SK-N-MC (cell line): Measurements from ENCODE around the gene MRPL41.
"Not testable (repeated sequence)": the region's sequence is repeated elsewhere in the genome, so short reads cannot be mapped to it uniquely, and the experiment has no call there.

Experiments
- DNase-seq: peaks from one replicate; pipeline ENCODE4 v3.0.0-alpha.2; 2011; ENCODE audit warnings: low read depth, low spot score
- H3K27ac ChIP-seq: fragments of 200-600 bp; sonication (generic); 2 replicates; pipeline ENCODE4 v1.5.1; 2016; ENCODE audit warnings: mixed run types
- H3K36me3 ChIP-seq: fragments of 200-600 bp; sonication (generic); 2 replicates; pipeline ENCODE4 v1.6.1; 2017; ENCODE audit warnings: antibody characterized with exemption, low read length, mixed read lengths; ENCODE audit not compliant: insufficient read depth
- H3K4me3 ChIP-seq: fragments of 200-600 bp; sonication (generic); 2 replicates; pipeline ENCODE4 v1.5.1; 2016
- H3K9ac ChIP-seq: fragments of 200-600 bp; sonication (generic); 2 replicates; pipeline ENCODE4 v1.8.0; 2017; ENCODE audit warnings: mixed run types, mixed read lengths; ENCODE audit not compliant: insufficient read length
- H3K9me3 ChIP-seq: fragments of 200-600 bp; sonication (generic); 2 replicates; pipeline ENCODE4 v1.6.1; 2017; ENCODE audit warnings: low read depth, mild to moderate bottlenecking, antibody characterized with exemption, low read length, moderate library complexity, mixed read lengths
- EZH2 ChIP-seq: fragments of 200-600 bp; sonication (generic); IDR thresholded peaks from one replicate; pipeline ENCODE4 v1.6.1; 2017; ENCODE audit warnings: antibody characterized with exemption
- FOXP2 ChIP-seq: optimal IDR thresholded peaks from 2 replicates; pipeline ENCODE3; 2011; ENCODE audit warnings: mild to moderate bottlenecking, moderate library complexity; ENCODE audit not compliant: insufficient read depth; ENCODE audit errors: extremely low read length, control extremely low read depth
- POLR2AphosphoS5 ChIP-seq: IDR thresholded peaks from 2 replicates; pipeline ENCODE4 v1.6.1; 2012; ENCODE audit warnings: mild to moderate bottlenecking, low read depth, low read length, borderline replicate concordance

Gene MRPL41

GRCh38 chr9:137558127-137558526 is 6.4 kb downstream of the MRPL41 start:
- Histone ChIP-seq H3K4me3 (no peak overlapping the region), H3K9ac (no peak overlapping the region), H3K9me3 (no peaks in the 10 kb centered on the region), H3K36me3 (peaks cover 26% of the 10 kb centered on the region; the same call in 1 of the 2 replicates), H3K27ac (no peak overlapping the region)
- TF ChIP-seq FOXP2, result no peak
- TF ChIP-seq POLR2AphosphoS5, result no peak
- TF ChIP-seq EZH2, result no peak
- no peak for DNase-seq

GRCh38 chr9:137564134-137564533 is 12.5 kb downstream of the MRPL41 start:
- no peak overlapping the region for H3K4me3 ChIP-seq
- TF ChIP-seq EZH2, result no peak
- TF ChIP-seq POLR2AphosphoS5, result no peak
- TF ChIP-seq FOXP2, result no peak
- DNase-seq, result no peak
- H3K9me3 ChIP-seq, result no peaks in the 10 kb centered on the region
- H3K27ac ChIP-seq, result no peak overlapping the region
- H3K36me3 ChIP-seq, result peaks cover 21% of the 10 kb centered on the region; the same call in 1 of the 2 replicates
- no peak overlapping the region for H3K9ac ChIP-seq

DNA sequence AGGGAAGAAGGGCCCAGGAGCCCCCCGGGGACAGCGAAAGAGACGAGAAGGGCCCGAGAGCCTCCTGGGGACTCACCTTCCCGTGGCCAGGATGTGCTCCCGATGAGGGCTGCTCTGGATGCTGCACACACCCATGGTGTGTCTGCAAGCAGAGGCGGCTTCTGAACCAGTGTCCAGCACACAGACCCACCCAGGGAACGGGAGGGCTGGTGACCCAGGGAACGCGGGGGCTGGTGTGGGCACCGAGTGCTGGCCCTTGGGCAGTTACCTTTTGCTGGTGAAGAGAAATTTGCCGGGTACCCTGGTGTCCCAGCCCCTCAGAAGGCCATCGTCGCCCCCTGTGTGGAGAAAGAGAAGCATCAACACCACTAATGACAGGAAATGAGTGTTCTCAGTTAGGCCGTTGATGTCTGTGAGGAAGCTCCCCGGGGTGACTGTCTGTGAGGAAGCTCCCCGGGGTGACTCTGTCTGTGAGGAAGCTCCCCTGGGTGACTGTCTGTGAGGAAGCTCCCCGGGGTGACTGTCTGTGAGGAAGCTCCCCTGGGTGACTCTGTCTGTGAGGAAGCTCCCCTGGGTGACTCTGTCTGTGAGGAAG is 13.2 kb downstream of the MRPL41 start:
- Histone ChIP-seq H3K36me3 (peaks cover 21% of the 10 kb centered on the region; the same call in 1 of the 2 replicates), H3K9ac (no peak overlapping the region), H3K27ac (no peak overlapping the region), H3K9me3 (no peaks in the 10 kb centered on the region), H3K4me3 (no peak overlapping the region)
- DNase-seq, result no peak
- no peak for TF ChIP-seq EZH2
- no peak for TF ChIP-seq FOXP2
- TF ChIP-seq POLR2AphosphoS5, result no peak

DNA sequence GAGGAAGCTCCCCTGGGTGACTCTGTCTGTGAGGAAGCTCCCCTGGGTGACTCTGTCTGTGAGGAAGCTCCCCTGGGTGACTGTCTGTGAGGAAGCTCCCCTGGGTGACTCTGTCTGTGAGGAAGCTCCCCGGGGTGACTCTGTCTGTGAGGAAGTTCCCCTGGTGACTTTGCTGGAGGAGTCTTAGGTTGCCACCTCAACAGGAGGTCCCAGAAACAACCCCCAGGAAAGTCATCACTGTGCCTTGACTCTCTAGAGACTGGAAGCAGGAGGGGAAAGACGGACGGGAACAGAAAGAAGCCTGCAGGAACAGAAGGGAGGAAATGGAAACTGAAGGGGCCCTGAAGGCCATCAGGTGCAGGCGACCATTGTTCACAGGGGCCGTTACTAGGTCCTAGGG is 16.8 kb downstream of the MRPL41 start:
- peaks cover 32% of the 10 kb centered on the region for H3K36me3 ChIP-seq
- H3K27ac ChIP-seq, DNase-seq, H3K9ac ChIP-seq, H3K4me3 ChIP-seq, H3K9me3 ChIP-seq: not testable (repeated sequence)

DNA sequence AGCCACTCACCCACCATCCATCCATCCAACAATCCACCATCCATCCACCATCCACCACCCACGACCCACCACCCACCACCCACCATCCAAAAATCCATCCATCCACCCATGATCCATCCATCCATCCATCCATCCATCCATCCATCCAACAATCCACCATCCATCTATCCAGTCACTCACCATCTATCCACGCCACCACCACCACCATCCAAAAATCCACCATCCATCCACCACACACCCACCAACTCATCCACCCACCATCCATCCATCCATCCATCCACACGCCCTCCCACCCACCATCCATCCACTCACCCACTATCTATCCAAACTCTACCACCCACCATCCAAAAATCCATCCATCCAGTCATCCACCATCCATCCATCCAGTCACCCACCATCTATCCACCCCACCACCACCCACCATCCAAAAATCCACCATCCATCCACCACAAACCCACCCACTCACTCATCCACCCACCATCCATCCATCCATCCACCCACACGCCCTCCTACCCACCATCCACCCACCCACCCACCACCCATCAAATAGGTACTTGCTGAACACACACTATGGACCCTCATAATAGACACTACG is 18.0 kb downstream of the MRPL41 start:
- DNase-seq, result no peak
- no peak for TF ChIP-seq EZH2
- no peak for TF ChIP-seq POLR2AphosphoS5
- TF ChIP-seq FOXP2, result no peak
- Histone ChIP-seq H3K9ac (no peak overlapping the region), H3K9me3 (no peaks in the 10 kb centered on the region), H3K4me3 (no peak overlapping the region), H3K27ac (no peak overlapping the region), H3K36me3 (peaks cover 28% of the 10 kb centered on the region)

GRCh38 chr9:137570566-137570965 is 18.9 kb downstream of the MRPL41 start:
- no peak for TF ChIP-seq POLR2AphosphoS5
- no peak for TF ChIP-seq EZH2
- TF ChIP-seq FOXP2, result no peak
- H3K9me3 ChIP-seq, result no peaks in the 10 kb centered on the region
- no peak overlapping the region for H3K4me3 ChIP-seq
- H3K36me3 ChIP-seq, result peaks cover 34% of the 10 kb centered on the region
- no peak for DNase-seq
- no peak overlapping the region for H3K27ac ChIP-seq
- no peak overlapping the region for H3K9ac ChIP-seq

GRCh38 chr9:137574192-137574591 is 22.5 kb downstream of the MRPL41 start:
- Histone ChIP-seq H3K9me3 (no peaks in the 10 kb centered on the region), H3K27ac (no peak overlapping the region), H3K4me3 (no peak overlapping the region), H3K36me3 (peaks cover 43% of the 10 kb centered on the region), H3K9ac (no peak overlapping the region)
- DNase-seq, result no peak
- TF ChIP-seq POLR2AphosphoS5 (no peak), FOXP2 (no peak), EZH2 (no peak)

DNA sequence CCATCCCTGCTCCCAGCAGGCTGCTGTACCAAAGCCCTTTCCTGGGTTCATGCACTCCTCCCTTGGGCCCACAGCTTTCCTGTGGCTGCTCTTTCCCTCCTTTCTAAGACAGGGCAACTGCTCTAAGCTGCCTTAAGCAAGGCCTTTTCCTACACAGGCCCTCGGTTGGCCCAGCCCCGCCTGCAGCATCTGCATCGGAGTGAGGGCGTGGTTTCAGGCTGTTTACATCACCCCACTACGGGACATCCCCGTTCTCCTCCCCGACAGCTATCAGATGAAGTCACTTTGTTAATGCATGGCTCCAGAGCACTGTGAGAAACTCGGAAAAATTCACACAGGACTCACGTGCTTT is 23.7 kb downstream of the MRPL41 start:
- TF ChIP-seq POLR2AphosphoS5 (no peak), EZH2 (no peak), FOXP2 (no peak)
- Histone ChIP-seq H3K9ac (no peak overlapping the region), H3K4me3 (no peak overlapping the region), H3K27ac (no peak overlapping the region), H3K9me3 (no peaks in the 10 kb centered on the region), H3K36me3 (peaks cover 41% of the 10 kb centered on the region)
- no peak for DNase-seq

- no peak overlapping the region for H3K9ac ChIP-seq
- H3K9me3 ChIP-seq, result no peaks in the 10 kb centered on the region
- H3K36me3 ChIP-seq, result peaks cover 38% of the 10 kb centered on the region
- no peak overlapping the region for H3K4me3 ChIP-seq
- no peak for DNase-seq
- TF ChIP-seq EZH2 (no peak), FOXP2 (no peak), POLR2AphosphoS5 (no peak)
- no peak overlapping the region for H3K27ac ChIP-seq
Observed at GRCh38 chr9:137575716-137576411, 24.2 kb downstream of the MRPL41 start.
